ENCODE data around the gene ELOVL1.

Gene ELOVL1

DNA sequence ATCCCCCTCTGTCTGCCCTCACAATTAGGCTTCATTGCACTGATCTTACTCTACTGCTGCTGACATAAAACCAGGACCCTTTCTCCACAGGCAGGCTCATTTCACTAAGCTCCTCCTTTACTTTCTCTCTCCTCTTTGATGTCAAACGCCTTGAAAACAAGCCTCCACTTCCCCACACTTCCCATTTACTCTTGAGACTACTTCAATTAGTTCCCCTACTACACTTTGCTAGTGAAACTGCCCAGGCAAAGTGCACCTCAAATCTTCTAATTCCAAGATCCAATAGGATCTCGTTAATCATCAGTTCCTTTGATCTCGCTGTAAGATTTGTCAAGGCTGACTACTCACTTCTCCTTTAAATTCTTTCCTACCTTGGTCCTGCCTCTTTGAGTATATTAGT, 14.9 kb downstream of the ELOVL1 start:
- Histone ChIP-seq H3K9me3 (ENCODE audit: insufficient read depth, low read depth, low read length) (no peaks in the 10 kb centered on the region), H3K4me1 (ENCODE audit: insufficient read depth, low read length) (peaks cover 9% of the 10 kb centered on the region), H3K27me3 (ENCODE audit: insufficient read depth, low read length) (peaks cover 4% of the 10 kb centered on the region; the same call in 1 of the 2 replicates), H3K27ac (ENCODE audit: low read depth, low read length) (no peak overlapping the region), H3K36me3 (ENCODE audit: insufficient read depth, low read length) (no peaks in the 10 kb centered on the region), H3K9ac (ENCODE audit: low read depth, low read length) (no peak overlapping the region), H3K4me3 (ENCODE audit: low read length) (no peak overlapping the region)
- WGBS = 77% methylated on average over 3 of the region's 3 CpGs

DNA sequence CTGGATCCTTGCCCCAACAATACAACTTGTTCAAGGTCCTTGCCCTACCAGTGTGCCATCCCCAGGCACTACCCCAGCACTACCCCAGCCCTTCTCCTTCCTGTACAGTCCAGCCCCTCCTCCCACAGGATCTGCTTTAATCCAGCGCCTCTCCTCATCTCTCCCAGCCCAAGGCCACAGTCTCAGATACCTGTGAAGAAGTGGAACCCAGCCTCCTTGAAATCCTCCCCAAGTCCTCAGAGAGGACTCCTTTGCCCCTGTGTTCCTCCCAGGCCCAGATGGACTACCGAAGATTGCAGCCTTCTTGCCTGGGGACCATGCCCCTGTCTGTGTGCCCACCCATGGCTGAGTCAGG, 15.5 kb downstream of the ELOVL1 start:
- Histone ChIP-seq H3K4me3 (ENCODE audit: low read length) (no peak overlapping the region), H3K36me3 (ENCODE audit: insufficient read depth, low read length) (no peaks in the 10 kb centered on the region), H3K27me3 (ENCODE audit: insufficient read depth, low read length) (peaks cover 10% of the 10 kb centered on the region; the same call in 1 of the 2 replicates), H3K9me3 (ENCODE audit: insufficient read depth, low read depth, low read length) (no peaks in the 10 kb centered on the region), H3K4me1 (ENCODE audit: insufficient read depth, low read length) (peaks cover 9% of the 10 kb centered on the region), H3K27ac (ENCODE audit: low read depth, low read length) (no peak overlapping the region), H3K9ac (ENCODE audit: low read depth, low read length) (no peak overlapping the region)
- 89% methylated on average over 2 of the region's 2 CpGs for WGBS

DNA sequence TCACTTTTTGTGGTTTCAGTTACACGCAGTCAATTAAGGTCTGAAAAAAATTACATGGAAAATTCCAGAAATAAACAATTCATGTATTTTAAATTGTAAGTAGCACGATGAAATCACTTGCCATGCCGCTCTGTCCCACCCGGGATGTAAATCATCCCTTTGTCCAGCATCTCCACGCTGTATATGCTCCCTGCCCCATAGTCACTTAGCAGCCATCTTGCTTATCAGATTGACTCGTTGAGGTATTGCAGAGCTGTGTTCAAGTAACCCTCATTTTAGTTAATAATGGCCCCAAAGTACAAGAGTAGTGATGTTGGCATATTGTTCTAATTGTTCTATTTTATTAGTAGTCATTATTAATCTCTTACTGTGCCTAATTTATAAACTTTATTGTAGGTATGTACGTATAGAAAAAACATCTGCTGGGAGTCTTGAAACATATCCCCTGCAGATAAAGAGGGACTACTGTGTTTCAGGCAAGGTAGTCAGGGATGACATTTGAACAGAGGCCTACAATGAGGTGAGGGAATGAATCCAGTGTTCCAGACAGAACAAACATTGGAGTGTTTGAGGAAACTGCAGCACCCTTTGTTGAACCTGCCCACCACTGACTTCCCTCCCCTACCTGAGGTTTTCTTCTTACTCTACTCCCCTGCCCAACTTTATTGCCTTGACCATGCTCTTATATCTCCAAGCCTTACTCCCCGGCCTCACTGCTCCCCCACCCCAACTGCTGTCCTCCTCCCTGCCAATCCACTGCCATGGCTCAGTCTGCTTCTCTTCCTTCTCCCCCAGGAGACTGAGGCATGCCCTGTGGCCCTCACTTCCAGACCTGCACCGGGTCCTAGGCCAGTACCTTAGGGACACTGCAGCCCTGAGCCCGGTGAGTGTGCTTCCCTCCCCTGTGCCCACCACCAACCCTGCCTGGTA, 16.1 kb downstream of the ELOVL1 start:
- H3K4me3 ChIP-seq (ENCODE audit: low read length) = no peak overlapping the region
- no peaks in the 10 kb centered on the region for H3K9me3 ChIP-seq (ENCODE audit: insufficient read depth, low read depth, low read length)
- H3K9ac ChIP-seq (ENCODE audit: low read depth, low read length) = no peak overlapping the region
- H3K36me3 ChIP-seq (ENCODE audit: insufficient read depth, low read length) = no peaks in the 10 kb centered on the region
- H3K27me3 ChIP-seq (ENCODE audit: insufficient read depth, low read length) = peaks cover 13% of the 10 kb centered on the region; the same call in 1 of the 2 replicates
- H3K4me1 ChIP-seq (ENCODE audit: insufficient read depth, low read length) = peaks cover 9% of the 10 kb centered on the region
- WGBS = 91% methylated on average over 9 of the region's 10 CpGs
- no peak overlapping the region for H3K27ac ChIP-seq (ENCODE audit: low read depth, low read length)

DNA sequence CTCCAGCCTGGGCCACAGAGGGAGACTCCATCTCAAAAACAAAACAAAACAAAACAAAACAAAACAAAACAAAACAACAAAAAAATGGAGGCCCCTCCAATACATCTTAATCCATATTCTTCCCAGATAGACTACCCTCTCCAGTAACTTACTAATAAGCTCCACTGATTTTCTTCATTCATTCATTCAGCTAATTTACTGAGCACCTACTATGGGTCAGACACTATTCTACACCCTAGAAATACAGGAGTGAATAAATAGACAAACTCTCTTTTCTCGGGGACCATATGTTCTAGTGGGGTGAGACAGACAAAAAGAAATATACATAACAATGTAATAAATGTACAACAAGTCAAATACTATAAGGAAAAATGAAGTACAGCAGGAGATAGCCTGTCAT, 16.8 kb downstream of the ELOVL1 start:
- no peaks in the 10 kb centered on the region for H3K36me3 ChIP-seq (ENCODE audit: insufficient read depth, low read length)
- peaks cover 15% of the 10 kb centered on the region for H3K4me1 ChIP-seq (ENCODE audit: insufficient read depth, low read length)
- no CpG with 5 or more reads among the region's 1 CpG for WGBS

DNA sequence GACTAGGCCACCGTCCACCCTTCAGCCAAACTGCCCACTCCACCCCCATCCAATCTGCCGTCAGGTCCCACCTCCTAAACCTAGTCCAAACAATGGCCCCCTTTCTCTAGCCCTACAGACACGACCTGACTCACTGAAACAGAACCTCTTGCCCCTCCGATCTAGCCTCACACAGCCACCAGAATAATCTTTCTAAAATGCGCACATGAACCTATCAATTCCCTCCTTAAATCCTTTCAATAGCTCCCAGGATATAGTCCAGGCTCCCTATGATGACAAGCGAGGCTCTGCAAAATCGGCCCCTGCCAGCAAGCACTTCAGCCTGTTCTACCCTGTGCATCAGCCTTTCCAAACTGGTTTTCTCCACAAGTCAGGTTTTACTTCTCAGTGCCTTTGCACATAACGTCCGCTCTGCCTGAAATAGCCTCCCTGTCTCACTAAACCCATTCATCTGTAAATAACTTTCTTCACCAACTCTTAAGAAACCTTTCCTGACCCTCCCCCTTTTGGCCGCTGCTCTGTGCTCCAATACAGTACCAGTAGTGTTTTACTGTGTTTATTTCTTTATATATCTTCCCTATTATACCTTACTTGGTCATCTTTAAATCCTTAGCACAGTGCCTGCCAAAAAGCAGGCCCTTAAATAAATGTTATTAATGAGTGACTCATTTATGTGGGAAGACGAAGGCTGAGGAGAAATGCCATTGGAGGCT, 18.1 kb downstream of the ELOVL1 start:
- Histone ChIP-seq H3K4me3 (ENCODE audit: low read length) (peak overlapping the region; percentile 61), H3K9ac (ENCODE audit: low read depth, low read length) (peak overlapping the region; percentile 80), H3K9me3 (ENCODE audit: insufficient read depth, low read depth, low read length) (no peaks in the 10 kb centered on the region), H3K4me1 (ENCODE audit: insufficient read depth, low read length) (peaks cover 17% of the 10 kb centered on the region), H3K36me3 (ENCODE audit: insufficient read depth, low read length) (no peaks in the 10 kb centered on the region), H3K27me3 (ENCODE audit: insufficient read depth, low read length) (peaks cover 13% of the 10 kb centered on the region; the same call in 1 of the 2 replicates), H3K27ac (ENCODE audit: low read depth, low read length) (peak overlapping the region; percentile 57; the same call in 1 of the 2 replicates)
- 22% methylated on average over 10 of the region's 11 CpGs for WGBS

More for the DNA sequence above, 16.8 kb downstream of the ELOVL1 start:
- peaks cover 13% of the 10 kb centered on the region; the same call in 1 of the 2 replicates for H3K27me3 ChIP-seq (ENCODE audit: insufficient read depth, low read length)
- H3K9me3 ChIP-seq (ENCODE audit: insufficient read depth, low read depth, low read length) = no peaks in the 10 kb centered on the region
- H3K27ac ChIP-seq (ENCODE audit: low read depth, low read length) = no peak overlapping the region
- H3K4me3 ChIP-seq (ENCODE audit: low read length) = no peak overlapping the region
- no peak overlapping the region for H3K9ac ChIP-seq (ENCODE audit: low read depth, low read length)

DNA sequence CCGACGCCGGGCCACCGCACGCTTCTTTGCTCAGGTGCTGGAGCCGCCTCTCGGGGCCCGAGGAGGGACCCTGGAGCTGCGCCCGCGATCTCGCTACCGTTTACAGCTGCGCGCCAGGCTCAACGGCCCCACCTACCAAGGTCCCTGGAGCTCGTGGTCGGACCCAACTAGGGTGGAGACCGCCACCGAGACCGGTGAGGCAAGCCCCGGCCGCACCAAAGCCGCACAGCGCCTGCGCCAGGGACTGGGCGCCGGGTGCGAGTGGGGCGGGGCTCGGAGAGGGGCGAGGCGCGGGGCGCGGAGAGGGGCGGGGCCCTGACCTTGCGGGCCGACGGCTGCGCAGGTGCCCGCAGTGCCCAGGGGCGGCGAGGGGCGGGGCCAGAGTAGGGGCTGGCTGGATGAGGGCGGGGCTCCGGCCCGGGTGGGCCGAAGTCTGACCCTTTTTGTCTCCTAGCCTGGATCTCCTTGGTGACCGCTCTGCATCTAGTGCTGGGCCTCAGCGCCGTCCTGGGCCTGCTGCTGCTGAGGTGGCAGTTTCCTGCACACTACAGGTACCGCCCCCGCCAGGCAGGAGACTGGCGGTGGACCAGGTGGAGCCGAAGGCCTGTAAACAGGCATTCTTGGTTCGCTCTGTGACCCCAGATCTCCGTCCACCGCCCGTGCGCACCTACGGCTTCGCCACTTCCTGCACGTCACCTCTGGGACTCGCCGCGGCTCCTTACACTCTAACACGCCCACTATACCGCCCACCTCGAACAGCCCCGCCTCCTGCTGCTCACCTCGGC, 18.8 kb downstream of the ELOVL1 start:
- H3K9ac ChIP-seq (ENCODE audit: low read depth, low read length) = peak overlapping the region; percentile 80
- H3K4me1 ChIP-seq (ENCODE audit: insufficient read depth, low read length) = peaks cover 17% of the 10 kb centered on the region
- H3K27ac ChIP-seq (ENCODE audit: low read depth, low read length) = peak overlapping the region; percentile 96
- 1% methylated on average over 72 of the region's 72 CpGs for WGBS
- peaks cover 13% of the 10 kb centered on the region; the same call in 1 of the 2 replicates for H3K27me3 ChIP-seq (ENCODE audit: insufficient read depth, low read length)
- peak overlapping the region; percentile 61 for H3K4me3 ChIP-seq (ENCODE audit: low read length)
- no peaks in the 10 kb centered on the region for H3K9me3 ChIP-seq (ENCODE audit: insufficient read depth, low read depth, low read length)
- H3K36me3 ChIP-seq (ENCODE audit: insufficient read depth, low read length) = no peaks in the 10 kb centered on the region

DNA sequence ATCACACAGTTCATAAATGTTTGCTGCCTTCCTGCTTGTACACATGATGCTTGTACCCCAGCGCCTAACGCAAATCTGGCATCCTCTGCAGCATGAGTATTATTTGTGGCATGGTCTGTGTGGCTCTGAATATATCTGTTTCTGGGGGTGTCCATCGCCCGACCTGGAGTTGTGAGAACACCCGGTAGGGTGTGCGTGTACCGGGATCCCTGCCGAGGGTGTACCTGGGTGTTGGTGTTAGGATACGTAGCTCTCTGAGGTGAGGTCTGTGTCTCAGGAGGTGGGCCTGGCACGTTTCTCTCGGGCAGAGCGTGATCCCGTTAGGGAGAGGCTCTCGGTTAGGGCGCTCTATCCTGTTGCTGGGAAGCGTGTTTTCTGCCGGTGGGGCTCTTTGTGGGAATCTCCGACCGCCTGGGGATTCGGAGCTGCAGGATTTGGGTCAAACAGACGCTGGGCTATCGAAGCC, 19.4 kb downstream of the ELOVL1 start:
- Histone ChIP-seq H3K9ac (ENCODE audit: low read depth, low read length) (peak overlapping the region; percentile 78), H3K27ac (ENCODE audit: low read depth, low read length) (peak overlapping the region; percentile 82), H3K4me3 (ENCODE audit: low read length) (peak overlapping the region; percentile 61), H3K27me3 (ENCODE audit: insufficient read depth, low read length) (peaks cover 13% of the 10 kb centered on the region; the same call in 1 of the 2 replicates), H3K4me1 (ENCODE audit: insufficient read depth, low read length) (peaks cover 17% of the 10 kb centered on the region), H3K9me3 (ENCODE audit: insufficient read depth, low read depth, low read length) (no peaks in the 10 kb centered on the region), H3K36me3 (ENCODE audit: insufficient read depth, low read length) (no peaks in the 10 kb centered on the region)
- WGBS = 24% methylated on average over 22 of the region's 22 CpGs

DNA sequence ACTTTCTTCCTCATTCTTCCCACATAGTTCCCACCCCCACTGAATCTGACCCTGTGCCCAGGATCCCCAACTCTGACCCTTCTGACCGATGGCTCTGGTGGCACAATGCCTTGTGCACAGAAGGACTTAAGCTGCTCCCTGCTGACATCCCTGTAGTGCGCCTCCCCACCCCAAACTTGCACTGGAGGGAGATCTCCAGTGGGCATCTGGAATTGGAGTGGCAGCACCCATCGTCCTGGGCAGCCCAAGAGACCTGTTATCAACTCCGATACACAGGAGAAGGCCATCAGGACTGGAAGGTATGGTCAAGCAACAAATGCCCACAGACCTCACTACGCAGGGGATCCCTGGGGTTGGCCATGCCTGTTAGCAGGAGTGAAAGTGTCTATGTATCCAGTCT, 21.2 kb downstream of the ELOVL1 start:
- Histone ChIP-seq H3K27ac (ENCODE audit: low read depth, low read length) (no peak overlapping the region), H3K4me3 (ENCODE audit: low read length) (no peak overlapping the region), H3K9ac (ENCODE audit: low read depth, low read length) (no peak overlapping the region), H3K4me1 (ENCODE audit: insufficient read depth, low read length) (peaks cover 17% of the 10 kb centered on the region), H3K27me3 (ENCODE audit: insufficient read depth, low read length) (peaks cover 13% of the 10 kb centered on the region; the same call in 1 of the 2 replicates), H3K36me3 (ENCODE audit: insufficient read depth, low read length) (no peaks in the 10 kb centered on the region), H3K9me3 (ENCODE audit: insufficient read depth, low read depth, low read length) (no peaks in the 10 kb centered on the region)
- 88% methylated on average over 5 of the region's 5 CpGs for WGBS

DNA sequence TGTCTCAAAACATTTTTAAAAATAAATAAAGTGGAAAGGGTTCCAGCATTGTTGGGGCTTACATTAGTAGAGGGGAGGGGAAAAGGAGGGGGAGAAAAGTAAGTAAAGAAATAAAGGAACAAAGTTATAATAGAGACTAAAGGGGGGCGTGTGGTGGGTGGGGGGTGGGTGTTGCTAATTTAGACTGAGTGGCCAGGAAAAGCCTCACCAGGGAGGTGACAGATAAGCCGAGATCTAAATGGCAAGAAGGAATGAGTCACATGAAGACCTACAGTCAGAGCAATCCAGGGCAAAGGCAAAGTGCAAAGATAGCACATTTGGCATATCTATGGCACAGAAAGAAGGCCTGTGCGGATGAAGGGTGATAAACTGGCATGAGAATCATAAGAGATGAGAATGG, 22.7 kb downstream of the ELOVL1 start:
- peaks cover 13% of the 10 kb centered on the region; the same call in 1 of the 2 replicates for H3K27me3 ChIP-seq (ENCODE audit: insufficient read depth, low read length)
- H3K36me3 ChIP-seq (ENCODE audit: insufficient read depth, low read length) = no peaks in the 10 kb centered on the region
- no peak overlapping the region for H3K9ac ChIP-seq (ENCODE audit: low read depth, low read length)
- H3K27ac ChIP-seq (ENCODE audit: low read depth, low read length) = no peak overlapping the region
- WGBS = 73% methylated on average over 3 of the region's 3 CpGs
- no peak overlapping the region for H3K4me3 ChIP-seq (ENCODE audit: low read length)
- peaks cover 14% of the 10 kb centered on the region for H3K4me1 ChIP-seq (ENCODE audit: insufficient read depth, low read length)
- H3K9me3 ChIP-seq (ENCODE audit: insufficient read depth, low read depth, low read length) = no peaks in the 10 kb centered on the region

DNA sequence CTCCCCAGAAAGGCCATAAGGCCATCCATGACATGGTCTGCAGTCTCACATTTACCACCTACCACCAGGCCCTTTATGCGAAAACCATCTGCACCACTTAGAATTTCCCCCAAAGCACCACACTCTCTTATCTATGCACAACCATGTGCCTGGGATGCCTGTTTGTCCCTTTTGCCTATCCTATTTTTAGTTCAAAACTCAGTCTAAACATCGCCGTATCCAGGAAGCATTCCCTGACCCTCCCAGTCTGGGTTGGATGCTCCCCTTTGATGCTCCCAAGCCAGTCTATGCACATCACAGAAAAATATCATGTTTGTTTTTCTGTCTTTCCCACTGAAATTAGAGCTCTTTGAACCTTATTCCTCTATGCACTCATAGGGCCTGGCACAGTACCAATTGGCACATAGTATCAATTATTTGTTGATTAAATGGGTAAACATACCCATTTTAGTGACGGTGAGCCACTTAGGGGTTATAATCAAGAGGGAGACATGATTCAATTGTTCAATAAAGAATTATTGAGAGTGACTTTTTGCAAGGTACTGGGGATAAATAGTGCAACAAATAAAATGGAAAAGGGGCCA, 23.5 kb downstream of the ELOVL1 start:
- Histone ChIP-seq H3K27me3 (ENCODE audit: insufficient read depth, low read length) (peaks cover 13% of the 10 kb centered on the region; the same call in 1 of the 2 replicates), H3K4me1 (ENCODE audit: insufficient read depth, low read length) (peaks cover 8% of the 10 kb centered on the region; the same call in 1 of the 2 replicates), H3K9me3 (ENCODE audit: insufficient read depth, low read depth, low read length) (no peaks in the 10 kb centered on the region), H3K36me3 (ENCODE audit: insufficient read depth, low read length) (no peaks in the 10 kb centered on the region), H3K9ac (ENCODE audit: low read depth, low read length) (no peak overlapping the region), H3K27ac (ENCODE audit: low read depth, low read length) (no peak overlapping the region), H3K4me3 (ENCODE audit: low read length) (no peak overlapping the region)
- 95% methylated on average over 4 of the region's 4 CpGs for WGBS

Data from HUES64 (cell line).